Suprapubic skin (tissue), 3 donors: ENCODE measurements around the gene KRTAP10-3.

Experiments used
- CTCF ChIP-seq, 2 donors: fragments of 200-600 bp in 1 of 2; fragments of 450-650 bp in 1 of 2; sonication (generic) in 1 of 2; IDR thresholded peaks; one replicate each; pipeline ENCODE4 v1.5.1; 2016 to 2019; ENCODE audit warnings: antibody characterized with exemption in 2 of 2, mild to moderate bottlenecking in 1 of 2, moderate library complexity in 1 of 2
- POLR2A ChIP-seq, 2 donors: fragments of 450-650 bp; IDR thresholded peaks; one replicate each; pipeline ENCODE4 v1.6.1; 2017; ENCODE audit warnings: antibody characterized with exemption in 2 of 2, mild to moderate bottlenecking in 2 of 2, moderate library complexity in 2 of 2

- no peak for TF ChIP-seq POLR2A (IDR thresholded peaks at IDR 0.05)
- no peak for TF ChIP-seq CTCF (IDR thresholded peaks at IDR 0.05)
Observed at GRCh38 chr21:44523567-44524413, 34.8 kb downstream of the KRTAP10-3 start.
